Measurements from ENCODE around the gene SPAG16. TPM values are rescaled to one million over a fixed set of nuclear protein-coding genes. Genes with fewer than 3 reads are reported as not detected.

The SPAG16 gene
- total and polyA plus RNA-seq, 2 of the 13 experiments (the other 11 are each of a cell fraction or from before 2014, with no cell fraction given) = 9.6 to 26.5 TPM

GRCh38 chr2:213958086-213958485 lies 673.8 kb downstream of the SPAG16 start (continued):
- TF ChIP-seq ATF1 (CRISPR knock-in tag; IDR thresholded peaks at IDR 0.05) (no peak), POLR2AphosphoS2 (IDR thresholded peaks at IDR 0.05; ENCODE audit: low read depth, low read length) (no peak)

DNA sequence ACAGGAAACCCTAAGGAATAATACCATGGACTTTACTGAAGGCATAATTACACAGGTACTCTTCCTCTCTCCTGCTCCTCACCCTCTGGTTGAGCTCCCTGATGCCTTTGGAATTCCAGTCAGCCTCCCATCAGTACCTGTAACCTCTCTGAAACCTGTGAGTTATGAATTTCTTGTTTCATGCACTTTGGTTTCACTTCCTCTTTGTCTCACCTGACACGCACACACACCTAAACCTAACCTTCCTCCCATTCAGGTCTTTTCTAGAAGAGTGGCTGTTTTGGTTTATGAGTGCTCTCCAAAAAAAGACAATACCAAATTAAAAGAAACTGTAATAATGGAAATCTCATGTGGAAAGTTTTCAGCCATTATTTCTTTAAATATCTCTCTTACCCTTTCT lies 675.3 kb downstream of the SPAG16 start:
- Histone ChIP-seq H3K9me3 (ENCODE audit: low read length) (no peaks in the 10 kb centered on the region), H3K4me3 (replicated peaks in 1 of 3; ENCODE audit: insufficient read depth in 1 of 3, low read depth in 2 of 3, low read length in 3 of 3) (no peak overlapping the region), H3K27me3 (ENCODE audit: control insufficient read depth in 1 of 2, insufficient read depth in 2 of 2, low read length in 2 of 2) (no peaks in the 10 kb centered on the region; a peak in 2 of 5 replicates), H3K4me1 (ENCODE audit: insufficient read depth, low read length) (no peaks in the 10 kb centered on the region), H3K79me2 (ENCODE audit: insufficient read depth, low read length) (no peaks in the 10 kb centered on the region), H3K36me3 (replicated peaks in 1 of 2; ENCODE audit: control insufficient read depth in 1 of 2, insufficient read depth in 2 of 2, low read length in 2 of 2) (no peaks in the 10 kb centered on the region), H2AFZ (ENCODE audit: low read length) (no peak overlapping the region), H4K20me1 (ENCODE audit: insufficient read depth, low read length) (no peaks in the 10 kb centered on the region), H3K9ac (ENCODE audit: insufficient read depth, low read depth, low read length) (no peak overlapping the region), H3K4me2 (ENCODE audit: low read depth, low read length) (no peak overlapping the region), H3K27ac (ENCODE audit: extremely low read length, insufficient read depth, low read length) (no peak overlapping the region)
- TF ChIP-seq ZNF367 (CRISPR knock-in tag; IDR thresholded peaks at IDR 0.05; ENCODE audit: borderline replicate concordance) (no peak), MYPOP (CRISPR knock-in tag; IDR thresholded peaks at IDR 0.05) (no peak)
- ATAC-seq (no peak), FAIRE-seq (no peak), DNase-seq (ENCODE audit: low spot score) (no peak)
- intact Hi-C loops (cut with micrococcal nuclease; ENCODE audit: unreplicated experiment) (no loop called here), in situ Hi-C loops (cut with HindIII; ENCODE audit: extremely low pct_ligation_motif_present, low pct_unique_long_range_greater_than_20kb) (no loop called here)
- ChIA-PET POLR2A (no interaction called here), CTCF (ENCODE audit: low intra/inter-chr PET ratio, low total read pairs) (no interaction called here)
- 48% methylated on average over 1 of the region's 1 CpG for WGBS (ENCODE audit: low lambda C conversion rate)
- BruUV-seq (replicated peaks) = no TSS peak

GRCh38 chr2:213971536-213971935 lies 687.3 kb downstream of the SPAG16 start:
- CTCF ChIA-PET (ENCODE audit: low intra/inter-chr PET ratio, low total read pairs) = no interaction called here
- no peaks in the 10 kb centered on the region for H3K36me3 ChIP-seq (replicated peaks in 1 of 2; ENCODE audit: control insufficient read depth in 1 of 2, insufficient read depth in 2 of 2, low read length in 2 of 2)
- H3K27me3 ChIP-seq (ENCODE audit: control insufficient read depth in 1 of 2, insufficient read depth in 2 of 2, low read length in 2 of 2) = no peaks in the 10 kb centered on the region
- in situ Hi-C loops (cut with HindIII; ENCODE audit: extremely low pct_ligation_motif_present, low pct_unique_long_range_greater_than_20kb) (no loop called here), intact Hi-C loops (cut with micrococcal nuclease; ENCODE audit: unreplicated experiment) (no loop called here)
- no peak overlapping the region for H3K27ac ChIP-seq (ENCODE audit: extremely low read length, insufficient read depth, low read length)
- no peaks in the 10 kb centered on the region for H3K79me2 ChIP-seq (ENCODE audit: insufficient read depth, low read length)
- no peak overlapping the region for H3K4me3 ChIP-seq (replicated peaks in 1 of 3; ENCODE audit: insufficient read depth in 1 of 3, low read depth in 2 of 3, low read length in 3 of 3)
- no peak overlapping the region for H2AFZ ChIP-seq (ENCODE audit: low read length)
- H4K20me1 ChIP-seq (ENCODE audit: insufficient read depth, low read length) = no peaks in the 10 kb centered on the region
- FAIRE-seq (no peak), ATAC-seq (no peak), DNase-seq (ENCODE audit: low spot score) (no peak)
- POLR2A ChIA-PET = no interaction called here
- H3K4me2 ChIP-seq (ENCODE audit: low read depth, low read length) = no peak overlapping the region
- H3K9ac ChIP-seq (ENCODE audit: insufficient read depth, low read depth, low read length) = no peak overlapping the region
- H3K9me3 ChIP-seq (ENCODE audit: low read length) = no peaks in the 10 kb centered on the region
- BruUV-seq (replicated peaks) = no TSS peak
- H3K4me1 ChIP-seq (ENCODE audit: insufficient read depth, low read length) = no peaks in the 10 kb centered on the region
- TF ChIP-seq ZNF276 (CRISPR knock-in tag; IDR thresholded peaks at IDR 0.05; ENCODE audit: low read depth) (no peak), RNF219 (CRISPR knock-in tag; IDR thresholded peaks at IDR 0.05) (no peak), MIER3 (CRISPR knock-in tag; IDR thresholded peaks at IDR 0.05; ENCODE audit: borderline replicate concordance) (no peak), REPIN1 (CRISPR knock-in tag; IDR thresholded peaks at IDR 0.05; ENCODE audit: borderline replicate concordance, low read depth) (no peak), ZNF788 (CRISPR knock-in tag; IDR thresholded peaks at IDR 0.05; ENCODE audit: borderline replicate concordance) (no peak), ELF3 (CRISPR knock-in tag; IDR thresholded peaks at IDR 0.05) (no peak), MTA1 (CRISPR knock-in tag; IDR thresholded peaks at IDR 0.05; ENCODE audit: borderline replicate concordance) (no peak)
